K562 (cell line): ENCODE results near the gene BORCS5. TPM values are rescaled to one million over a fixed set of nuclear protein-coding genes. Genes with fewer than 3 reads are reported as not detected.

ENCODE experiments used
- ATF7 ChIP-seq: fragments of 450-650 bp; IDR thresholded peaks from 2 replicates; pipeline ENCODE4 v1.7.1; 2014; ENCODE audit warnings: mild to moderate bottlenecking, moderate library complexity
- C11orf30 ChIP-seq: fragments of 450-650 bp; IDR thresholded peaks from 2 replicates; pipeline ENCODE4 v1.6.1; 2016; ENCODE audit warnings: low read depth, mild to moderate bottlenecking
- FOXM1 ChIP-seq, 2 experiments: fragments of 450-650 bp in 1 of 2; sonication (generic) in 1 of 2; formaldehyde crosslinking in 1 of 2; IDR thresholded peaks; 2 replicates each; pipeline versions ENCODE4 v1.6.1 to v1.9.0; 2017 to 2022; ENCODE audit warnings: low read depth in 2 of 2, mild to moderate bottlenecking in 2 of 2, missing genetic modification reagents in 1 of 2, moderate library complexity in 1 of 2
- KDM4B ChIP-seq, 2 experiments: fragments of 450-650 bp in 1 of 2; sonication (generic) in 1 of 2; IDR thresholded peaks; 2 replicates each; pipeline ENCODE4 v1.6.1; 2016 to 2017; ENCODE audit warnings: borderline replicate concordance in 2 of 2, antibody characterized with exemption in 1 of 2, low read depth in 1 of 2, mild to moderate bottlenecking in 1 of 2
- MBD2 ChIP-seq: sonication (generic); IDR thresholded peaks from 2 replicates; pipeline ENCODE4 v1.6.1; 2016; ENCODE audit warnings: low read depth, borderline replicate concordance
- PHF8 ChIP-seq: fragments of 200-600 bp; sonication (generic); IDR thresholded peaks from 2 replicates; pipeline ENCODE4 v1.6.1; 2012; ENCODE audit warnings: mixed run types, mild to moderate bottlenecking, inconsistent platforms, low read length, moderate library complexity, borderline replicate concordance
- PKNOX1 ChIP-seq: fragments of 450-650 bp; IDR thresholded peaks from 2 replicates; pipeline ENCODE4 v1.6.1; 2016
- RAD21 ChIP-seq, 2 experiments: fragments of 250-450 bp in 1 of 2; fragments of 450-650 bp in 1 of 2; sonication (Bioruptor Pico) in 1 of 2; formaldehyde crosslinking in 1 of 2; IDR thresholded peaks in 1 of 2; conservative IDR thresholded peaks in 1 of 2; 2 replicates each; pipeline versions ENCODE4 v1.4.0 to v1.8.0; 2020 to 2022; ENCODE audit warnings: mild to moderate bottlenecking in 2 of 2, moderate library complexity in 1 of 2
- RBFOX2 ChIP-seq: fragments of 200-400 bp; formaldehyde crosslinking; IDR thresholded peaks from 2 replicates; pipeline ENCODE4 v1.6.1; 2017; ENCODE audit warnings: low read depth, mild to moderate bottlenecking, low read length, moderate library complexity
- SP1 ChIP-seq: sonication (generic); formaldehyde crosslinking; IDR thresholded peaks from 2 replicates; pipeline ENCODE4 v1.8.1; 2022; ENCODE audit warnings: mild to moderate bottlenecking, missing genetic modification reagents
- SRF ChIP-seq, 2 experiments: fragments of 250-450, 450-650 bp in 1 of 2; sonication (Bioruptor Pico) in 1 of 2; sonication (generic) in 1 of 2; formaldehyde crosslinking; IDR thresholded peaks; 2 replicates each; pipeline versions ENCODE4 v1.5.0 to v1.5.1; 2020 to 2022; ENCODE audit warnings: mild to moderate bottlenecking in 1 of 2, missing genetic modification reagents in 1 of 2
- TFAP4 ChIP-seq: sonication (generic); formaldehyde crosslinking; IDR thresholded peaks from 2 replicates; pipeline ENCODE4 v1.8.0; 2022; ENCODE audit warnings: missing genetic modification reagents, mild to moderate bottlenecking, moderate library complexity, borderline replicate concordance
- ZNF274 ChIP-seq: IDR thresholded peaks from 2 replicates; pipeline ENCODE4 v1.6.1; 2011; ENCODE audit warnings: low read depth, mild to moderate bottlenecking, low read length, moderate library complexity, borderline replicate concordance
- ZNF384 ChIP-seq: IDR thresholded peaks from 2 replicates; pipeline ENCODE4 v1.6.1; 2012; ENCODE audit warnings: low read depth, low read length, improper control_type of control experiment
- polyA plus RNA-seq, 8 experiments: library from polyadenylated mRNA; depleted of rRNA in 4 of 8; stranded (reverse) in 5 of 8; unstranded in 3 of 8; fragments of >200 nt; fragmentation: Nextera tagmentation in 2 of 8; fragmentation: Illumina TruSeq in 1 of 8; extraction: Ambion mirVana in 2 of 8; extraction: Trizol in 1 of 8; gene quantifications; 2 replicates each; pipeline versions ENCODE4 v1.2.1 to v1.2.3, GENCODE V29; 2011 to 2014; ENCODE audit warnings: inconsistent platforms in 1 of 8, missing spikeins in 1 of 8
- total RNA-seq, 7 experiments: library from RNA; depleted of rRNA in 6 of 7; stranded (reverse); fragments of >200 nt in 6 of 7; fragmentation: Illumina TruSeq in 2 of 7; extraction: Trizol in 2 of 7; gene quantifications; 2 replicates each; pipeline versions ENCODE4 v1.2.1 to v1.2.3, GENCODE V29; 2011 to 2021; ENCODE audit warnings: low replicate concordance in 1 of 7
- TF ChIP-seq, protein P1 (sequence below), 2 experiments: fragments of 450-650 bp; conservative IDR thresholded peaks; 2 replicates each; pipeline ENCODE4 v1.6.1; 2017; ENCODE audit warnings: mild to moderate bottlenecking in 2 of 2, moderate library complexity in 2 of 2
- TF ChIP-seq, protein P2 (sequence below): fragments of 450-650 bp; IDR thresholded peaks from 2 replicates; pipeline ENCODE4 v1.6.1; 2014; ENCODE audit warnings: low read depth, mild to moderate bottlenecking, moderate library complexity, borderline replicate concordance
- TF ChIP-seq, protein P3 (sequence below): fragments of 450-650 bp; formaldehyde crosslinking; IDR thresholded peaks from 2 replicates; pipeline ENCODE4 v1.4.0; 2020; ENCODE audit warnings: mild to moderate bottlenecking, moderate library complexity

The BORCS5 gene
- total and polyA plus RNA-seq, 9 of the 15 experiments (the other 6 are each of a cell fraction or from before 2014, with no cell fraction given): 0.31 to 12.4 (median 6.6) TPM

DNA sequence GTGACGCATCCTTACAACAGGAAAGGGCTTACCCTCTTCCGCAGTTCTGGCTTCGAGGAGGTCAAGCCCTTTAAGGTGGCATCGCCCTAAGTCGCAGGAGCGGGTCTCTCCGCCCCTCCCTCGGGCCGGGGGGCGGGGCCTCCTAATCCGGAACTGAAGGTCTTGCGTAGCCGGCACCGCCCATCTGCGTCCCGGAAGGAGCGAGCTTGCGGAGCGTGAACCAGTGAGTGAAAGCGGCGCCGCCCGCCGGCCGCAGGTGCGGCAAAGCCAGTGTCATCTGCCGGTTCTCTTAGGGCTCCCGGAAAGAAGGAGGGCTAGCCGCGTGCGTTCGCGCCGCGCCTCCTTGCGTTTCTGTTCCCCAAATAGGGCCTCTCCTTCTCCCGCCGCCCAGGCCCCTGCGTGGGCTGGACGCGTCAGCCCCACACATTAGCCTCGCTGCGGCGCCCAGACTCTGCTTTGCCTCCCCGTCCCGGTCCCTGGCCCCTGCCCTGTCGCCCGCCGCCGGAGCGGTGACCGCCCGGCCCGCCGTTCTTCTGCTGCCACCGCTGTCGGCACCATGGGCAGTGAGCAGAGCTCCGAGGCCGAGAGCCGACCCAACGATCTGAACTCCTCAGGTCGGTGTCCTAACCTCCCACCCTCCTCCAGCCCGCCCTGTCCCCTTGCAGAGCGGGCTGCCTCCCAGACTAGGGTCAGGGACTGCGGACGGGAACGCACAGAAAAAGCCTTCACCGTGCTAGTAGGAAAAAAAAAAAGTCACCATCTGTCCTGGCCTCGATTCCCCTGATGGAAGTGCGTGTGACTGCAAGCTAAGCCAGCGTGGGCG lies at the start of gene BORCS5 (continued):
- TF ChIP-seq PKNOX1: 0 out of 2 replicates have a peak, but pooled peaks have one; percentile 18
- TF ChIP-seq SP1 (CRISPR knock-in tag): peak; percentile 65; the same call in 1 of the 2 replicates
- peak; percentile 80; the same call in 1 of the 2 replicates for TF ChIP-seq PHF8
- TF ChIP-seq, protein P1, sequence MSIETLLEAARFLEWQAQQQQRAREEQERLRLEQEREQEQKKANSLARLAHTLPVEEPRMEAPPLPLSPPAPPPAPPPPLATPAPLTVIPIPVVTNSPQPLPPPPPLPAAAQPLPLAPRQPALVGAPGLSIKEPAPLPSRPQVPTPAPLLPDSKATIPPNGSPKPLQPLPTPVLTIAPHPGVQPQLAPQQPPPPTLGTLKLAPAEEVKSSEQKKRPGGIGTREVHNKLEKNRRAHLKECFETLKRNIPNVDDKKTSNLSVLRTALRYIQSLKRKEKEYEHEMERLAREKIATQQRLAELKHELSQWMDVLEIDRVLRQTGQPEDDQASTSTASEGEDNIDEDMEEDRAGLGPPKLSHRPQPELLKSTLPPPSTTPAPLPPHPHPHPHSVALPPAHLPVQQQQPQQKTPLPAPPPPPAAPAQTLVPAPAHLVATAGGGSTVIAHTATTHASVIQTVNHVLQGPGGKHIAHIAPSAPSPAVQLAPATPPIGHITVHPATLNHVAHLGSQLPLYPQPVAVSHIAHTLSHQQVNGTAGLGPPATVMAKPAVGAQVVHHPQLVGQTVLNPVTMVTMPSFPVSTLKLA (conservative IDR thresholded peaks at IDR 0.05): peak; percentile 70 to 83; a peak in 3 of 4 replicates
- peak; percentile 61; the same call in 1 of the 2 replicates for TF ChIP-seq TFAP4 (CRISPR knock-in tag)
- TF ChIP-seq SRF (CRISPR knock-in tag; IDR thresholded peaks at IDR 0.05): peak in 1 of 2 experiments; percentile 48; a peak in 2 of 4 replicates
- TF ChIP-seq, protein P2, sequence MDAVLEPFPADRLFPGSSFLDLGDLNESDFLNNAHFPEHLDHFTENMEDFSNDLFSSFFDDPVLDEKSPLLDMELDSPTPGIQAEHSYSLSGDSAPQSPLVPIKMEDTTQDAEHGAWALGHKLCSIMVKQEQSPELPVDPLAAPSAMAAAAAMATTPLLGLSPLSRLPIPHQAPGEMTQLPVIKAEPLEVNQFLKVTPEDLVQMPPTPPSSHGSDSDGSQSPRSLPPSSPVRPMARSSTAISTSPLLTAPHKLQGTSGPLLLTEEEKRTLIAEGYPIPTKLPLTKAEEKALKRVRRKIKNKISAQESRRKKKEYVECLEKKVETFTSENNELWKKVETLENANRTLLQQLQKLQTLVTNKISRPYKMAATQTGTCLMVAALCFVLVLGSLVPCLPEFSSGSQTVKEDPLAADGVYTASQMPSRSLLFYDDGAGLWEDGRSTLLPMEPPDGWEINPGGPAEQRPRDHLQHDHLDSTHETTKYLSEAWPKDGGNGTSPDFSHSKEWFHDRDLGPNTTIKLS: 0 out of 2 replicates have a peak, but pooled peaks have one; percentile 10
- TF ChIP-seq MBD2: peak; percentile 51; the same call in 1 of the 2 replicates
- TF ChIP-seq FOXM1 (IDR thresholded peaks at IDR 0.05; ENCODE audit: low read depth): peak; percentile 45; the same call in 1 of the 2 replicates
- TF ChIP-seq FOXM1 (CRISPR knock-in tag; IDR thresholded peaks at IDR 0.05; ENCODE audit: low read depth): no peak
- TF ChIP-seq C11orf30: 0 out of 2 replicates have a peak, but pooled peaks have one; percentile 20
- TF ChIP-seq ATF7: peak; percentile 72
- 0 out of 2 replicates have a peak, but pooled peaks have one; percentile 13 for TF ChIP-seq ZNF384
- TF ChIP-seq, protein P3, sequence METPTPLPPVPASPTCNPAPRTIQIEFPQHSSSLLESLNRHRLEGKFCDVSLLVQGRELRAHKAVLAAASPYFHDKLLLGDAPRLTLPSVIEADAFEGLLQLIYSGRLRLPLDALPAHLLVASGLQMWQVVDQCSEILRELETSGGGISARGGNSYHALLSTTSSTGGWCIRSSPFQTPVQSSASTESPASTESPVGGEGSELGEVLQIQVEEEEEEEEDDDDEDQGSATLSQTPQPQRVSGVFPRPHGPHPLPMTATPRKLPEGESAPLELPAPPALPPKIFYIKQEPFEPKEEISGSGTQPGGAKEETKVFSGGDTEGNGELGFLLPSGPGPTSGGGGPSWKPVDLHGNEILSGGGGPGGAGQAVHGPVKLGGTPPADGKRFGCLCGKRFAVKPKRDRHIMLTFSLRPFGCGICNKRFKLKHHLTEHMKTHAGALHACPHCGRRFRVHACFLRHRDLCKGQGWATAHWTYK (CRISPR knock-in tag): 0 out of 2 replicates have a peak, but pooled peaks have one; percentile 22
- peak; percentile 98 for TF ChIP-seq RBFOX2
- TF ChIP-seq RAD21 (CRISPR knock-in tag; conservative IDR thresholded peaks at IDR 0.05 in 1 of 2, IDR thresholded peaks at IDR 0.05 in 1 of 2): peak in 1 of 2 experiments; percentile 29; a peak in 2 of 4 replicates
- no peak for TF ChIP-seq KDM4B (IDR thresholded peaks at IDR 0.05; ENCODE audit: borderline replicate concordance in 2 of 2, low read depth in 1 of 2)
- TF ChIP-seq ZNF274: no peak
